Measurements from ENCODE around the gene KIAA1549. TPM values are rescaled to one million over a fixed set of nuclear protein-coding genes. Genes with fewer than 3 reads are reported as not detected.

The KIAA1549 gene
- total and polyA plus RNA-seq, 2 of the 8 experiments (the other 6 are each of a cell fraction or from before 2014, with no cell fraction given): 6.5 to 17.3 TPM

DNA sequence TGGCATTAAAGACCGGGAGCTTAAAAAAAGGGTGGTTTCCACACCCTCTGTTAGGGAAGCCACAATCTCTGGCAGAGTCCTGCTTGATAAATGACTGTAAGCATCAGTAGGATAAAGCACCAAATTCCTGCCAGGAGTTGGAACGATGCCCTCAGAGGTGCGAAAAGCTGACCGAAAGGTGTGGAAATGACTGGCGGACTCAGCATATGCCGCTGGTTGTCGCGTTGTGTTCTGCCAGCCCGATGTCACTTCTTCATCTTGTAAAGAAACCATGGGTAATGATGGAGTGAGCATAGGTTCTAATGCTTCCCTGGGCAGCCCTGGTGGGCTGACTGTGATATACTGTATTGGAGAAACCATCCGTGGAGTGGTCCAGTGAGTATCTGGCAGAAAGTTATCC lies 62.4 kb downstream of the KIAA1549 start (continued):
- no peak for TF ChIP-seq SIX5 (IDR thresholded peaks at IDR 0.05; ENCODE audit: low read depth, low read length)

Data from H1 (cell line).